ENCODE data around the gene SLX4. TPM values are rescaled to one million over a fixed set of nuclear protein-coding genes. Genes with fewer than 3 reads are reported as not detected.

SLX4 gene
- polyA plus RNA-seq, 1 of the 3 experiments (the other 2 are of a cell fraction), result 2.1 TPM

GRCh38 chr16:3548859-3549258, 62.5 kb downstream of the SLX4 start (continued):
- TF ChIP-seq, protein P1, sequence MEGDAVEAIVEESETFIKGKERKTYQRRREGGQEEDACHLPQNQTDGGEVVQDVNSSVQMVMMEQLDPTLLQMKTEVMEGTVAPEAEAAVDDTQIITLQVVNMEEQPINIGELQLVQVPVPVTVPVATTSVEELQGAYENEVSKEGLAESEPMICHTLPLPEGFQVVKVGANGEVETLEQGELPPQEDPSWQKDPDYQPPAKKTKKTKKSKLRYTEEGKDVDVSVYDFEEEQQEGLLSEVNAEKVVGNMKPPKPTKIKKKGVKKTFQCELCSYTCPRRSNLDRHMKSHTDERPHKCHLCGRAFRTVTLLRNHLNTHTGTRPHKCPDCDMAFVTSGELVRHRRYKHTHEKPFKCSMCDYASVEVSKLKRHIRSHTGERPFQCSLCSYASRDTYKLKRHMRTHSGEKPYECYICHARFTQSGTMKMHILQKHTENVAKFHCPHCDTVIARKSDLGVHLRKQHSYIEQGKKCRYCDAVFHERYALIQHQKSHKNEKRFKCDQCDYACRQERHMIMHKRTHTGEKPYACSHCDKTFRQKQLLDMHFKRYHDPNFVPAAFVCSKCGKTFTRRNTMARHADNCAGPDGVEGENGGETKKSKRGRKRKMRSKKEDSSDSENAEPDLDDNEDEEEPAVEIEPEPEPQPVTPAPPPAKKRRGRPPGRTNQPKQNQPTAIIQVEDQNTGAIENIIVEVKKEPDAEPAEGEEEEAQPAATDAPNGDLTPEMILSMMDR (IDR thresholded peaks at IDR 0.05), result no peak
- TF ChIP-seq PBX3 (IDR thresholded peaks at IDR 0.05) (no peak), FOXM1 (IDR thresholded peaks at IDR 0.05; ENCODE audit: low read depth) (no peak), EP300 (IDR thresholded peaks at IDR 0.05; ENCODE audit: borderline replicate concordance in 1 of 2, low read depth in 1 of 2, low read length in 1 of 2) (no peak)
- TF ChIP-seq, protein P2, sequence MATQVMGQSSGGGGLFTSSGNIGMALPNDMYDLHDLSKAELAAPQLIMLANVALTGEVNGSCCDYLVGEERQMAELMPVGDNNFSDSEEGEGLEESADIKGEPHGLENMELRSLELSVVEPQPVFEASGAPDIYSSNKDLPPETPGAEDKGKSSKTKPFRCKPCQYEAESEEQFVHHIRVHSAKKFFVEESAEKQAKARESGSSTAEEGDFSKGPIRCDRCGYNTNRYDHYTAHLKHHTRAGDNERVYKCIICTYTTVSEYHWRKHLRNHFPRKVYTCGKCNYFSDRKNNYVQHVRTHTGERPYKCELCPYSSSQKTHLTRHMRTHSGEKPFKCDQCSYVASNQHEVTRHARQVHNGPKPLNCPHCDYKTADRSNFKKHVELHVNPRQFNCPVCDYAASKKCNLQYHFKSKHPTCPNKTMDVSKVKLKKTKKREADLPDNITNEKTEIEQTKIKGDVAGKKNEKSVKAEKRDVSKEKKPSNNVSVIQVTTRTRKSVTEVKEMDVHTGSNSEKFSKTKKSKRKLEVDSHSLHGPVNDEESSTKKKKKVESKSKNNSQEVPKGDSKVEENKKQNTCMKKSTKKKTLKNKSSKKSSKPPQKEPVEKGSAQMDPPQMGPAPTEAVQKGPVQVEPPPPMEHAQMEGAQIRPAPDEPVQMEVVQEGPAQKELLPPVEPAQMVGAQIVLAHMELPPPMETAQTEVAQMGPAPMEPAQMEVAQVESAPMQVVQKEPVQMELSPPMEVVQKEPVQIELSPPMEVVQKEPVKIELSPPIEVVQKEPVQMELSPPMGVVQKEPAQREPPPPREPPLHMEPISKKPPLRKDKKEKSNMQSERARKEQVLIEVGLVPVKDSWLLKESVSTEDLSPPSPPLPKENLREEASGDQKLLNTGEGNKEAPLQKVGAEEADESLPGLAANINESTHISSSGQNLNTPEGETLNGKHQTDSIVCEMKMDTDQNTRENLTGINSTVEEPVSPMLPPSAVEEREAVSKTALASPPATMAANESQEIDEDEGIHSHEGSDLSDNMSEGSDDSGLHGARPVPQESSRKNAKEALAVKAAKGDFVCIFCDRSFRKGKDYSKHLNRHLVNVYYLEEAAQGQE (IDR thresholded peaks at IDR 0.05; ENCODE audit: low read depth, low read length), result no peak

DNA sequence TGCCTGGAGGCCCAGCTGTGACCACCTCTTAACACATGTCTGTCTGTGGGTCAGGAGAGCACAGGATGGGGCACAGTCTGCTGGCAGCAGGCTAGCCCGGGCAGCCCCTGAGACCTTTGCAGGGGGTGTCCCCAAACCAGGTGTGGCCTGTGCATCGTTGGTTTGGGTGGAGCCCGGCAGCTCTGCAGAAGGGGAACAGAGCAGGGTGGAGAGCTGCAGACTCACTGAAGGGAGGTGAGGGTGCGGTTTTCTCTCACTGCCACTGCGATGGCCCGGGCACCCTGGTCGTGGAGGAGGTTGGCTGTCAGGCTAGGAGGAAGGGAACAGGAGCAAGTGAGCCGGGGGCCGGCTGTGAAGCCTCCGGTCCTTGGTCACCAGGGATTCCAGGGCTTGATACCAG, 63.0 kb downstream of the SLX4 start:
- WGBS (ENCODE audit: low lambda C conversion rate), result 62% methylated on average over 7 of the region's 10 CpGs
- H3K4me3 ChIP-seq (ENCODE audit: low read depth in 2 of 2, low read length in 1 of 2), result no peak overlapping the region
- no peaks in the 10 kb centered on the region for H3F3A ChIP-seq (replicated peaks; ENCODE audit: insufficient read depth)
- H3K4me2 ChIP-seq, result no peak overlapping the region
- no peaks in the 10 kb centered on the region for H4K20me1 ChIP-seq (ENCODE audit: insufficient read depth)
- H3K9ac ChIP-seq, result no peak overlapping the region
- ChIA-PET CTCF (interaction anchor here (1.4 kb wide), 1 partner anchor 13 kb away, joined by 3 read pairs; no protein-coding TSS in a partner anchor), POLR2A (no interaction called here)
- H3K4me1 ChIP-seq (ENCODE audit: control insufficient read depth in 1 of 2, insufficient read depth in 2 of 2, low read depth in 1 of 2, low read length in 1 of 2), result no peaks in the 10 kb centered on the region; a peak in 1 of 4 replicates
- no peak for DNase-seq
- H3K79me2 ChIP-seq (ENCODE audit: insufficient read depth), result no peaks in the 10 kb centered on the region
- no peak overlapping the region for H2AFZ ChIP-seq (ENCODE audit: low read depth)
- H3K36me3 ChIP-seq (replicated peaks in 1 of 2; ENCODE audit: control insufficient read depth in 1 of 2, insufficient read depth in 2 of 2, low read length in 1 of 2), result no peaks in the 10 kb centered on the region
- no peaks in the 10 kb centered on the region for H3K27me3 ChIP-seq (ENCODE audit: insufficient read depth)
- H3K27ac ChIP-seq (ENCODE audit: low read depth in 2 of 2, low read length in 1 of 2), result no peak overlapping the region
- H3K9me3 ChIP-seq, result no peaks in the 10 kb centered on the region
- TF ChIP-seq, protein P3, sequence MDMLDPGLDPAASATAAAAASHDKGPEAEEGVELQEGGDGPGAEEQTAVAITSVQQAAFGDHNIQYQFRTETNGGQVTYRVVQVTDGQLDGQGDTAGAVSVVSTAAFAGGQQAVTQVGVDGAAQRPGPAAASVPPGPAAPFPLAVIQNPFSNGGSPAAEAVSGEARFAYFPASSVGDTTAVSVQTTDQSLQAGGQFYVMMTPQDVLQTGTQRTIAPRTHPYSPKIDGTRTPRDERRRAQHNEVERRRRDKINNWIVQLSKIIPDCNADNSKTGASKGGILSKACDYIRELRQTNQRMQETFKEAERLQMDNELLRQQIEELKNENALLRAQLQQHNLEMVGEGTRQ (IDR thresholded peaks at IDR 0.05; ENCODE audit: borderline replicate concordance, low read depth, low read length), result no peak
- TF ChIP-seq RFX5 (IDR thresholded peaks at IDR 0.05; ENCODE audit: low read length), result no peak
- no peak for TF ChIP-seq YY1 (IDR thresholded peaks at IDR 0.05; ENCODE audit: low read depth)
- no peak for TF ChIP-seq USF1 (IDR thresholded peaks at IDR 0.05; ENCODE audit: borderline replicate concordance, low read depth)
- TF ChIP-seq MXI1 (IDR thresholded peaks at IDR 0.05; ENCODE audit: low read depth, low read length), result no peak
- no peaks in the 10 kb centered on the region for H3K9me2 ChIP-seq

Measured in SK-N-SH (cell line).